NCI-H187 (cell line): ENCODE data around the gene CLK1.

Experiments used
- DNase-seq, 2 experiments: peaks; one replicate each; lab custom pipeline; 2025; lab: John Stamatoyannopoulos, UW

The CLK1 gene

GRCh38 chr2:200811333-200812121, 52.9 kb downstream of the CLK1 start, which contains the start of gene BZW1:
Gene BZW1 (plus strand): TSS chr2:200811910. CDS start chr2:200813218, 1,308 bp downstream.
- DNase-seq = peak; percentile 82 to 87

GRCh38 chr2:200810998-200811332, 53.5 kb downstream of the CLK1 start:
- no peak for DNase-seq

GRCh38 chr2:200810252-200810997, 54.0 kb downstream of the CLK1 start:
- no peak for DNase-seq

GRCh38 chr2:200809506-200810251, 54.8 kb downstream of the CLK1 start:
- no peak for DNase-seq
